ENCODE data around the gene HMG20A. TPM values are rescaled to one million over a fixed set of nuclear protein-coding genes. Genes with fewer than 3 reads are reported as not detected.

The HMG20A gene
- total RNA-seq, 1 experiment from 2014 or later: 60.2 TPM

GRCh38 chr15:77464129-77464865 lies 43.6 kb downstream of the HMG20A start:
- no peak overlapping the region for H2BK120ac ChIP-seq (ENCODE audit: low read depth, low read length, poor library complexity, severe bottlenecking)
- H3K4me2 ChIP-seq (ENCODE audit: insufficient read depth, insufficient read length, low read length): no peak overlapping the region
- no peak overlapping the region for H3K4me3 Mint-ChIP-seq
- H3T11ph ChIP-seq (ENCODE audit: low read length): no peak overlapping the region
- H3K18ac ChIP-seq (ENCODE audit: insufficient read length, low read depth, low read length): no peak overlapping the region
- H4K8ac ChIP-seq (replicated peaks; ENCODE audit: insufficient read length, low read depth, low read length): no peak overlapping the region
- H3K27ac Mint-ChIP-seq: no peak overlapping the region
- H4K5ac ChIP-seq (ENCODE audit: insufficient read length, low read depth, low read length): no peak overlapping the region
- no peak overlapping the region for H3K56ac ChIP-seq (ENCODE audit: insufficient read length, low read depth, low read length)
- H2BK20ac ChIP-seq (ENCODE audit: low read depth, low read length, poor library complexity, severe bottlenecking): no peak overlapping the region
- peaks cover 14 to 37% (median 21%) of the 10 kb centered on the region in 3 experiments for H3K36me3 Mint-ChIP-seq (ENCODE audit: insufficient read depth in 1 of 3, low read depth in 3 of 3)
- H2BK12ac ChIP-seq (ENCODE audit: insufficient read length, low read depth, low read length): no peak overlapping the region
- no peaks in the 10 kb centered on the region for H3K27me3 Mint-ChIP-seq (ENCODE audit: low read depth)
- H3K4ac ChIP-seq (ENCODE audit: low read depth, low read length): no peak overlapping the region
- peaks cover 0 to 3% of the 10 kb centered on the region in 2 experiments; a peak in 1 of 5 replicates for H3K9me3 Mint-ChIP-seq
- H3K27ac ChIP-seq (ENCODE audit: insufficient read length, low read depth, low read length): no peak overlapping the region
- no peaks in the 10 kb centered on the region for H3K79me1 ChIP-seq (ENCODE audit: insufficient read depth, low read depth, low read length, poor library complexity, severe bottlenecking)
- H4K20me1 ChIP-seq (ENCODE audit: control insufficient read depth, insufficient read depth, insufficient read length): no peaks in the 10 kb centered on the region
- H3K9ac ChIP-seq (ENCODE audit: extremely low read depth, insufficient read length, low read length): no peak overlapping the region
- no peak overlapping the region for H2AFZ ChIP-seq (ENCODE audit: low read length)
- no peak overlapping the region for H4K91ac ChIP-seq (ENCODE audit: insufficient read length, low read depth, low read length)
- no CpG with 5 or more reads among the region's 3 CpGs for WGBS (ENCODE audit: extremely low coverage, insufficient read length, low lambda C conversion rate)
- no peaks in the 10 kb centered on the region for H3K79me2 ChIP-seq (ENCODE audit: insufficient read depth, low read length)
- H3K14ac ChIP-seq (ENCODE audit: insufficient read depth, low read length): no peak overlapping the region
- H3K9me3 ChIP-seq (ENCODE audit: control insufficient read depth, low read depth, low read length): no peaks in the 10 kb centered on the region
- no peaks in the 10 kb centered on the region for H3K23me2 ChIP-seq (ENCODE audit: insufficient read length, low read depth, low read length, poor library complexity, severe bottlenecking)
- no peak overlapping the region for H2AK5ac ChIP-seq (ENCODE audit: insufficient read length, low read length)
- DNase-seq: no peak
- H3K27me3 ChIP-seq (ENCODE audit: insufficient read depth, low read length): no peaks in the 10 kb centered on the region
- H3K23ac ChIP-seq (ENCODE audit: insufficient read length, low read depth, low read length): no peak overlapping the region
- TF ChIP-seq CTCF (conservative IDR thresholded peaks at IDR 0.05): no peak
- no peak overlapping the region for H2BK5ac ChIP-seq (ENCODE audit: insufficient read length, low read length)
- H3K4me1 Mint-ChIP-seq: peaks cover 18% of the 10 kb centered on the region in 2 experiments
- no peaks in the 10 kb centered on the region; the same call in 1 of the 2 replicates for H3K4me1 ChIP-seq (ENCODE audit: insufficient read depth, low read length)
- no peak overlapping the region for H2BK15ac ChIP-seq (ENCODE audit: low read depth, low read length)

Measured in H9 (cell line).